ENCODE results near the gene USP5. TPM values are rescaled to one million over a fixed set of nuclear protein-coding genes. Genes with fewer than 3 reads are reported as not detected.
"Not testable (repeated sequence)": the region's sequence is repeated elsewhere in the genome, so short reads cannot be mapped to it uniquely, and the experiment has no call there.

USP5 gene
- total RNA-seq, 1 donor from 2014 or later, result 172 TPM

GRCh38 chr12:6903722-6904121 lies 51.8 kb downstream of the USP5 start:
- H3K9me3 Mint-ChIP-seq, result no peaks in the 10 kb centered on the region

GRCh38 chr12:6904280-6905276 lies 52.6 kb downstream of the USP5 start, which contains the start of gene LRRC23:
TSS of gene LRRC23 (plus strand) at chr12:6904822. CDS start at chr12:6905634, 812 bp downstream.
- Mint-ChIP-seq H3K36me3 (ENCODE audit: low read depth) (no peaks in the 10 kb centered on the region), H3K27ac (ENCODE audit: unreplicated experiment) (no peak within 1 kb of the TSS), H3K4me1 (peaks cover 2% of the 10 kb centered on the region), H3K4me3 (peak within 1 kb of the TSS; percentile 1), H3K27me3 (ENCODE audit: low read depth) (no peaks in the 10 kb centered on the region), H3K9me3 (no peaks in the 10 kb centered on the region)
- DNase-seq (ENCODE audit: low read depth, low spot score), result peak; percentile 97
- TF ChIP-seq CTCF (conservative IDR thresholded peaks at IDR 0.05), result no peak

More at GRCh38 chr12:6903722-6904121, 51.8 kb downstream of the USP5 start:
- H3K36me3 Mint-ChIP-seq (ENCODE audit: low read depth), result no peaks in the 10 kb centered on the region
- TF ChIP-seq CTCF (conservative IDR thresholded peaks at IDR 0.05), result no peak
- H3K27ac Mint-ChIP-seq (ENCODE audit: unreplicated experiment), result no peak overlapping the region
- DNase-seq (ENCODE audit: low read depth, low spot score), result no peak
- peaks cover 5% of the 10 kb centered on the region for H3K4me1 Mint-ChIP-seq
- H3K4me3 Mint-ChIP-seq, result peak overlapping the region; percentile 1
- H3K27me3 Mint-ChIP-seq (ENCODE audit: low read depth), result no peaks in the 10 kb centered on the region

- Mint-ChIP-seq H3K27ac (ENCODE audit: unreplicated experiment) (no peak overlapping the region), H3K4me1 (no peaks in the 10 kb centered on the region), H3K27me3 (ENCODE audit: low read depth) (no peaks in the 10 kb centered on the region), H3K36me3 (ENCODE audit: low read depth) (no peaks in the 10 kb centered on the region), H3K4me3 (no peak overlapping the region), H3K9me3 (no peaks in the 10 kb centered on the region)
- TF ChIP-seq CTCF (conservative IDR thresholded peaks at IDR 0.05), result no peak
- DNase-seq (ENCODE audit: low read depth, low spot score), result no peak
Measured at GRCh38 chr12:6905414-6906040, 53.6 kb downstream of the USP5 start.

GRCh38 chr12:6908141-6908540 lies 56.2 kb downstream of the USP5 start:
- not testable (repeated sequence) for H3K4me1 Mint-ChIP-seq; H3K27ac Mint-ChIP-seq (ENCODE audit: unreplicated experiment); H3K36me3 Mint-ChIP-seq (ENCODE audit: low read depth); H3K4me3 Mint-ChIP-seq; H3K9me3 Mint-ChIP-seq; DNase-seq (ENCODE audit: low read depth, low spot score)
- H3K27me3 Mint-ChIP-seq (ENCODE audit: low read depth), result peaks cover 13% of the 10 kb centered on the region

DNA sequence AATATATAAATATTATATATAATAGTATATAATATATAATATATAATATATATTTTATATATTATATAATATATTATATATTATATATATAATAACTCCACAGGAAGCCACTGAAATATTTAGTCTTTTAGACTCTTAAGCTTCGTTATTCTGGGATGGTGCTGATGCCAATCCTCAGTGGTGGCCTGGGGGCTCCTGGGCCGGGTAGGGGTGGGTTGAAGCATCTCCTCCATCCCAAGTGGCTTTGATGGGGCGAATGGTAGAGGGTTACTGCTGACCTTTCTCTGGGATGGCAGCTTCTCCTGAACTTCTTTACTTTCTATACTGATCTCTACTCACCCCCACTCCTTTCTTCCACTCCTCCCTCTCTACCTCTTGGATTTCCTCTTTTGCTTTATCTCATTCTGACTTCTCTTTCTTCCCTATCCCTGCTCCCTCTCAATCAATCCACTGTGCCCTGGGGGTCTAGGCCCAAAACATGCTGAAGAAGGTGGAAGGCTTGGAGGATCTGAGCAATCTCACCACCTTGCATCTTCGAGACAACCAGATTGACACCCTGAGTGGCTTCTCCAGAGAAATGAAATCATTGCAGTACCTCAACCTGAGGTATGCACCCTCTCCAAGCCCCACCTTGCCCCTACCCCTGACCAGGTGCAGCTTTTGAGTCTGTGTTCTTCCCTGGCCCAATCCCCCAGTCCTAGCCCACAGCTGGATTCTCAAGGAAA lies 57.6 kb downstream of the USP5 start:
- no peak for DNase-seq (ENCODE audit: low read depth, low spot score)
- no peaks in the 10 kb centered on the region for H3K9me3 Mint-ChIP-seq
- H3K27me3 Mint-ChIP-seq (ENCODE audit: low read depth), result peaks cover 19% of the 10 kb centered on the region
- H3K4me3 Mint-ChIP-seq, result no peak overlapping the region
- H3K27ac Mint-ChIP-seq (ENCODE audit: unreplicated experiment), result no peak overlapping the region
- H3K4me1 Mint-ChIP-seq, result peaks cover 14% of the 10 kb centered on the region
- no peaks in the 10 kb centered on the region for H3K36me3 Mint-ChIP-seq (ENCODE audit: low read depth)
- TF ChIP-seq CTCF (conservative IDR thresholded peaks at IDR 0.05), result no peak

Measured in neural crest cell (in vitro differentiated cells).